Medulla oblongata (tissue), 1 donor: ENCODE measurements around the gene PPP1R9B.
A peak's percentile ranks its signal among the peaks of the same experiment; 100 is the strongest.

Experiments
- DNase-seq: peaks from one replicate; pipeline ENCODE4 v3.0.0-alpha.2; 2015; ENCODE audit errors: extremely low spot score

PPP1R9B gene

GRCh38 chr17:50105811-50106210 lies 44.7 kb downstream of the PPP1R9B start:
- no peak for DNase-seq

GRCh38 chr17:50103941-50104340 lies 46.5 kb downstream of the PPP1R9B start:
- no peak for DNase-seq

GRCh38 chr17:50103252-50103651 lies 47.2 kb downstream of the PPP1R9B start:
- DNase-seq: no peak

GRCh38 chr17:50102164-50102991 lies 48.1 kb downstream of the PPP1R9B start:
- DNase-seq: peak; percentile 75

GRCh38 chr17:50101346-50102163 lies 48.9 kb downstream of the PPP1R9B start:
- DNase-seq: peak; percentile 13

- no peak for DNase-seq
These were observed 49.5 kb downstream of the PPP1R9B start for GRCh38 chr17:50100921-50101345.

GRCh38 chr17:50100480-50100883 lies 50.0 kb downstream of the PPP1R9B start:
- DNase-seq: no peak

GRCh38 chr17:50099003-50099402 lies 51.5 kb downstream of the PPP1R9B start:
- no peak for DNase-seq

- no peak for DNase-seq
These were observed 51.9 kb downstream of the PPP1R9B start for GRCh38 chr17:50098583-50098982.

- no peak for DNase-seq
These were observed 52.6 kb downstream of the PPP1R9B start for GRCh38 chr17:50097926-50098325.

GRCh38 chr17:50097455-50097854 lies 53.0 kb downstream of the PPP1R9B start:
- DNase-seq: no peak

GRCh38 chr17:50096758-50097157 lies 53.7 kb downstream of the PPP1R9B start:
- no peak for DNase-seq

- DNase-seq: peak; percentile 16
These were observed 54.4 kb downstream of the PPP1R9B start for GRCh38 chr17:50096092-50096491.

GRCh38 chr17:50095626-50096037 lies 54.8 kb downstream of the PPP1R9B start:
- peak; percentile 32 for DNase-seq

- peak; percentile 98 for DNase-seq
These were observed 55.5 kb downstream of the PPP1R9B start, which contains the start of gene PDK2 for GRCh38 chr17:50094753-50095619. Gene PDK2, plus strand, starts transcription at chr17:50095351. Its CDS starts 85 bp downstream, at chr17:50095436.

- peak; percentile 97 for DNase-seq
These were observed 56.2 kb downstream of the PPP1R9B start for GRCh38 chr17:50094243-50094752.

GRCh38 chr17:50093807-50094206 lies 56.7 kb downstream of the PPP1R9B start:
- no peak for DNase-seq

GRCh38 chr17:50093246-50093645 lies 57.2 kb downstream of the PPP1R9B start:
- no peak for DNase-seq

GRCh38 chr17:50091918-50092285 lies 58.6 kb downstream of the PPP1R9B start:
- no peak for DNase-seq

- no peak for DNase-seq
These were observed 59.2 kb downstream of the PPP1R9B start for GRCh38 chr17:50090971-50091917.
